ENCODE results near the gene CFAP100. TPM values are rescaled to one million over a fixed set of nuclear protein-coding genes. Genes with fewer than 3 reads are reported as not detected.

CFAP100 gene
- total RNA-seq, 2 donors from 2014 or later = not detected

- DNase-seq = no peak
- Mint-ChIP-seq H3K9me3 (no peaks in the 10 kb centered on the region), H3K27ac (no peak overlapping the region), H3K27me3 (ENCODE audit: low read depth) (peaks cover 47% of the 10 kb centered on the region), H3K4me1 (ENCODE audit: low read depth) (peaks cover 17% of the 10 kb centered on the region), H3K36me3 (ENCODE audit: insufficient read depth in 2 of 2) (peaks cover 2% of the 10 kb centered on the region in 2 donors), H3K4me3 (no peak overlapping the region)
- ATAC-seq (replicated peaks in 1 of 2) = no peak
These were observed 33.5 kb upstream of the CFAP100 start for GRCh38 chr3:126361211-126361610.

GRCh38 chr3:126364130-126364695 lies 30.5 kb upstream of the CFAP100 start:
- Mint-ChIP-seq H3K4me3 (no peak overlapping the region), H3K36me3 (ENCODE audit: insufficient read depth in 2 of 2) (no peaks in the 10 kb centered on the region), H3K27me3 (ENCODE audit: low read depth) (peaks cover 27% of the 10 kb centered on the region), H3K27ac (no peak overlapping the region), H3K9me3 (no peaks in the 10 kb centered on the region), H3K4me1 (ENCODE audit: low read depth) (peaks cover 7% of the 10 kb centered on the region)
- no peak for DNase-seq
- no peak for ATAC-seq (replicated peaks in 1 of 2)

GRCh38 chr3:126364731-126365301 lies 29.9 kb upstream of the CFAP100 start:
- H3K27ac Mint-ChIP-seq = no peak overlapping the region
- no peak overlapping the region for H3K4me3 Mint-ChIP-seq
- peaks cover 21% of the 10 kb centered on the region for H3K27me3 Mint-ChIP-seq (ENCODE audit: low read depth)
- ATAC-seq (replicated peaks in 1 of 2) (peak; percentile 35 to 51), DNase-seq (no peak)
- no peaks in the 10 kb centered on the region for H3K9me3 Mint-ChIP-seq
- peaks cover 7% of the 10 kb centered on the region for H3K4me1 Mint-ChIP-seq (ENCODE audit: low read depth)
- H3K36me3 Mint-ChIP-seq (ENCODE audit: insufficient read depth in 2 of 2) = no peaks in the 10 kb centered on the region

GRCh38 chr3:126365351-126366277 lies 29.1 kb upstream of the CFAP100 start:
- ATAC-seq (replicated peaks in 1 of 2) = no peak
- Mint-ChIP-seq H3K27ac (no peak overlapping the region), H3K9me3 (no peaks in the 10 kb centered on the region)

GRCh38 chr3:126367316-126367805 lies 27.3 kb upstream of the CFAP100 start:
- H3K9me3 Mint-ChIP-seq = no peaks in the 10 kb centered on the region
- ATAC-seq (replicated peaks in 1 of 2) = no peak
- H3K36me3 Mint-ChIP-seq (ENCODE audit: insufficient read depth in 2 of 2) = no peaks in the 10 kb centered on the region
- H3K4me3 Mint-ChIP-seq = no peak overlapping the region
- no peak for DNase-seq
- no peak overlapping the region for H3K27ac Mint-ChIP-seq
- H3K27me3 Mint-ChIP-seq (ENCODE audit: low read depth) = peaks cover 4% of the 10 kb centered on the region
- peaks cover 4% of the 10 kb centered on the region for H3K4me1 Mint-ChIP-seq (ENCODE audit: low read depth)

More at GRCh38 chr3:126365351-126366277, 29.1 kb upstream of the CFAP100 start:
- Mint-ChIP-seq H3K4me3 (no peak overlapping the region), H3K36me3 (ENCODE audit: insufficient read depth in 2 of 2) (no peaks in the 10 kb centered on the region), H3K4me1 (ENCODE audit: low read depth) (peaks cover 7% of the 10 kb centered on the region), H3K27me3 (ENCODE audit: low read depth) (peaks cover 13% of the 10 kb centered on the region)
- DNase-seq = no peak

- no peaks in the 10 kb centered on the region for H3K27me3 Mint-ChIP-seq (ENCODE audit: low read depth)
- no peaks in the 10 kb centered on the region for H3K4me1 Mint-ChIP-seq (ENCODE audit: low read depth)
- no peak overlapping the region for H3K27ac Mint-ChIP-seq
- DNase-seq (no peak), ATAC-seq (replicated peaks in 1 of 2) (no peak)
- no peaks in the 10 kb centered on the region for H3K9me3 Mint-ChIP-seq
- H3K36me3 Mint-ChIP-seq (ENCODE audit: insufficient read depth in 2 of 2) = no peaks in the 10 kb centered on the region
- H3K4me3 Mint-ChIP-seq = no peak overlapping the region
These were observed 25.2 kb upstream of the CFAP100 start for GRCh38 chr3:126369490-126369889.

GRCh38 chr3:126370055-126370454 lies 24.7 kb upstream of the CFAP100 start:
- DNase-seq (no peak), ATAC-seq (replicated peaks in 1 of 2) (no peak)
- H3K36me3 Mint-ChIP-seq (ENCODE audit: insufficient read depth in 2 of 2) = no peaks in the 10 kb centered on the region
- H3K27me3 Mint-ChIP-seq (ENCODE audit: low read depth) = no peaks in the 10 kb centered on the region
- H3K9me3 Mint-ChIP-seq = no peaks in the 10 kb centered on the region
- H3K27ac Mint-ChIP-seq = no peak overlapping the region
- no peak overlapping the region for H3K4me3 Mint-ChIP-seq
- H3K4me1 Mint-ChIP-seq (ENCODE audit: low read depth) = no peaks in the 10 kb centered on the region

GRCh38 chr3:126370606-126371005 lies 24.1 kb upstream of the CFAP100 start:
- Mint-ChIP-seq H3K9me3 (no peaks in the 10 kb centered on the region), H3K4me1 (ENCODE audit: low read depth) (no peaks in the 10 kb centered on the region), H3K27me3 (ENCODE audit: low read depth) (no peaks in the 10 kb centered on the region), H3K4me3 (no peak overlapping the region), H3K36me3 (ENCODE audit: insufficient read depth in 2 of 2) (no peaks in the 10 kb centered on the region), H3K27ac (no peak overlapping the region)
- ATAC-seq (replicated peaks in 1 of 2) (no peak), DNase-seq (no peak)

- no peaks in the 10 kb centered on the region for H3K27me3 Mint-ChIP-seq (ENCODE audit: low read depth)
- no peak for DNase-seq
- H3K4me3 Mint-ChIP-seq = no peak overlapping the region
- H3K9me3 Mint-ChIP-seq = no peaks in the 10 kb centered on the region
- ATAC-seq (replicated peaks in 1 of 2) = no peak
- no peaks in the 10 kb centered on the region for H3K36me3 Mint-ChIP-seq (ENCODE audit: insufficient read depth in 2 of 2)
- H3K27ac Mint-ChIP-seq = no peak overlapping the region
- H3K4me1 Mint-ChIP-seq (ENCODE audit: low read depth) = no peaks in the 10 kb centered on the region
These were observed 23.5 kb upstream of the CFAP100 start for GRCh38 chr3:126371096-126371705.

- Mint-ChIP-seq H3K36me3 (ENCODE audit: insufficient read depth in 2 of 2) (no peaks in the 10 kb centered on the region), H3K9me3 (no peaks in the 10 kb centered on the region), H3K4me1 (ENCODE audit: low read depth) (no peaks in the 10 kb centered on the region), H3K27me3 (ENCODE audit: low read depth) (no peaks in the 10 kb centered on the region), H3K27ac (no peak overlapping the region), H3K4me3 (no peak overlapping the region)
- DNase-seq (no peak), ATAC-seq (replicated peaks in 1 of 2) (no peak)
These were observed 22.1 kb upstream of the CFAP100 start for GRCh38 chr3:126372413-126373145.

- no peaks in the 10 kb centered on the region for H3K4me1 Mint-ChIP-seq (ENCODE audit: low read depth)
- no peaks in the 10 kb centered on the region for H3K9me3 Mint-ChIP-seq
- H3K27me3 Mint-ChIP-seq (ENCODE audit: low read depth) = no peaks in the 10 kb centered on the region
- no peak overlapping the region for H3K4me3 Mint-ChIP-seq
- ATAC-seq (replicated peaks in 1 of 2) (no peak), DNase-seq (no peak)
- no peak overlapping the region for H3K27ac Mint-ChIP-seq
- H3K36me3 Mint-ChIP-seq (ENCODE audit: insufficient read depth in 2 of 2) = no peaks in the 10 kb centered on the region
These were observed 21.5 kb upstream of the CFAP100 start for GRCh38 chr3:126373146-126373613.

GRCh38 chr3:126373682-126374601 lies 20.8 kb upstream of the CFAP100 start:
- ATAC-seq (replicated peaks in 1 of 2) = no peak
- DNase-seq = no peak
- Mint-ChIP-seq H3K4me3 (no peak overlapping the region), H3K9me3 (no peaks in the 10 kb centered on the region), H3K27ac (no peak overlapping the region), H3K4me1 (ENCODE audit: low read depth) (no peaks in the 10 kb centered on the region), H3K36me3 (ENCODE audit: insufficient read depth in 2 of 2) (no peaks in the 10 kb centered on the region), H3K27me3 (ENCODE audit: low read depth) (no peaks in the 10 kb centered on the region)

Data from activated T-cell treated with anti-CD3 and anti-CD28 coated beads, Interleukin-2, amount 50 U/mL, for 72 hours (primary cell).